MM.1S (cell line): ENCODE measurements around the gene ZNF483.

Source experiments
- DNase-seq: peaks from one replicate; pipeline ENCODE4 v3.0.0-alpha.2; 2015
- H2AFZ ChIP-seq: fragments of 300-600 bp; sonication (generic); 2 replicates; pipeline ENCODE4 v1.6.0; 2016; ENCODE audit warnings: antibody characterized with exemption, low read length
- H3F3A ChIP-seq: fragments of 300-600 bp; sonication (generic); 2 replicates; pipeline ENCODE4 v1.6.1; 2016; ENCODE audit warnings: mild to moderate bottlenecking, antibody characterized with exemption, low read length, moderate library complexity, mixed read lengths; ENCODE audit not compliant: insufficient read depth
- H3K27ac ChIP-seq: fragments of 300-600 bp; sonication (generic); 2 replicates; pipeline ENCODE4 v1.5.1; 2016; ENCODE audit warnings: mild to moderate bottlenecking, low read length
- H3K27me3 ChIP-seq: fragments of 300-600 bp; sonication (generic); replicated peaks from 2 replicates; pipeline ENCODE4 v1.6.0; 2016; ENCODE audit warnings: low read length; ENCODE audit not compliant: insufficient read depth
- H3K36me3 ChIP-seq: fragments of 300-600 bp; sonication (generic); replicated peaks from 2 replicates; pipeline ENCODE4 v1.6.1; 2016; ENCODE audit warnings: mild to moderate bottlenecking, low read length, mixed read lengths; ENCODE audit not compliant: insufficient read depth
- H3K4me1 ChIP-seq: fragments of 300-600 bp; sonication (generic); 2 replicates; pipeline ENCODE4 v1.6.1; 2016; ENCODE audit warnings: low read length, mixed read lengths
- H3K4me2 ChIP-seq: fragments of 300-600 bp; sonication (generic); 2 replicates; pipeline ENCODE4 v1.6.0; 2016; ENCODE audit warnings: low read depth, low read length
- H3K4me3 ChIP-seq: fragments of 300-600 bp; sonication (generic); 2 replicates; pipeline ENCODE4 v1.5.1; 2016; ENCODE audit warnings: low read length, mixed read lengths
- H3K79me2 ChIP-seq: fragments of 300-600 bp; sonication (generic); 2 replicates; pipeline ENCODE4 v1.6.1; 2016; ENCODE audit warnings: mixed run types, low read length, mixed read lengths
- H3K9ac ChIP-seq: fragments of 300-600 bp; sonication (generic); 2 replicates; pipeline ENCODE4 v1.6.1; 2016; ENCODE audit warnings: low read length, mixed read lengths
- H3K9me2 ChIP-seq: fragments of 300-600 bp; sonication (generic); replicated peaks from 2 replicates; pipeline ENCODE4 v1.6.1; 2016; ENCODE audit warnings: mild to moderate bottlenecking, low read length, mixed read lengths; ENCODE audit not compliant: insufficient read depth
- H3K9me3 ChIP-seq: fragments of 300-600 bp; sonication (generic); replicated peaks from 2 replicates; pipeline ENCODE4 v1.6.1; 2016; ENCODE audit warnings: mild to moderate bottlenecking, low read length, mixed read lengths; ENCODE audit not compliant: insufficient read depth
- H4K20me1 ChIP-seq: fragments of 300-600 bp; sonication (generic); 2 replicates; pipeline ENCODE4 v1.6.1; 2016; ENCODE audit warnings: mild to moderate bottlenecking, low read length, moderate library complexity, mixed read lengths; ENCODE audit not compliant: insufficient read depth
- EZH2 ChIP-seq: fragments of 300-600 bp; sonication (generic); optimal IDR thresholded peaks from 2 replicates; pipeline ENCODE3; 2017; ENCODE audit warnings: low read depth, mild to moderate bottlenecking, antibody characterized with exemption, low read length, mixed read lengths
- EZH2phosphoT487 ChIP-seq: fragments of 300-600 bp; sonication (generic); IDR thresholded peaks from 2 replicates; pipeline ENCODE4 v1.6.1; 2018; ENCODE audit warnings: antibody characterized with exemption, low read length
- TF ChIP-seq, protein P1 (sequence below): fragments of 300-600 bp; sonication (generic); IDR thresholded peaks from 2 replicates; pipeline ENCODE4 v1.5.1; 2016; ENCODE audit warnings: antibody characterized with exemption, low read length, mixed read lengths

Gene ZNF483

DNA sequence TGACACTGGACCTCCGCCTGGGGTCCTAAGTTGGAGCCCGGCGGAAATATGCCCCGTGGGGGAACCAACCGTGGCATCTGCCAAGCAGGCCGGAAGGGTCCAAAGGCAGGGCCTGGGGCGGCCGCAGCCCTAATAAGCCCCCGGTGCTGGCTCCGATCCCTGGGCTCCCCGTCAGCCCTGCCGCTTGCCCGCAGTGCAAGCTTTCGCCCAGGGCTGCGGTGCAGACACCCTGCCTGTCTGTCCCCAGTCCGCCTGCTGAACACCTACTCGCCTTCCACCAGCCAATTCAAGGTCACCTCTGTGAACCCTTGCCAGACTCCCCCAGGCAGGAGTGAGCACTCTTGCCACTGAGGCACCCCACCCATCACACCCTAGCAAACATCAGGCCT lies 75.0 kb downstream of the ZNF483 start:
- H3F3A ChIP-seq = no peaks in the 10 kb centered on the region
- no peaks in the 10 kb centered on the region for H3K36me3 ChIP-seq
- no peaks in the 10 kb centered on the region for H4K20me1 ChIP-seq
- H3K4me2 ChIP-seq = no peak overlapping the region
- H3K9ac ChIP-seq = no peak overlapping the region
- DNase-seq = no peak
- H3K27me3 ChIP-seq = peaks cover 11% of the 10 kb centered on the region
- no peak overlapping the region for H3K4me3 ChIP-seq
- H3K9me2 ChIP-seq = no peaks in the 10 kb centered on the region
- H3K9me3 ChIP-seq = no peaks in the 10 kb centered on the region
- H2AFZ ChIP-seq = no peak overlapping the region
- TF ChIP-seq EZH2 (no peak), EZH2phosphoT487 (no peak)
- TF ChIP-seq, protein P1, sequence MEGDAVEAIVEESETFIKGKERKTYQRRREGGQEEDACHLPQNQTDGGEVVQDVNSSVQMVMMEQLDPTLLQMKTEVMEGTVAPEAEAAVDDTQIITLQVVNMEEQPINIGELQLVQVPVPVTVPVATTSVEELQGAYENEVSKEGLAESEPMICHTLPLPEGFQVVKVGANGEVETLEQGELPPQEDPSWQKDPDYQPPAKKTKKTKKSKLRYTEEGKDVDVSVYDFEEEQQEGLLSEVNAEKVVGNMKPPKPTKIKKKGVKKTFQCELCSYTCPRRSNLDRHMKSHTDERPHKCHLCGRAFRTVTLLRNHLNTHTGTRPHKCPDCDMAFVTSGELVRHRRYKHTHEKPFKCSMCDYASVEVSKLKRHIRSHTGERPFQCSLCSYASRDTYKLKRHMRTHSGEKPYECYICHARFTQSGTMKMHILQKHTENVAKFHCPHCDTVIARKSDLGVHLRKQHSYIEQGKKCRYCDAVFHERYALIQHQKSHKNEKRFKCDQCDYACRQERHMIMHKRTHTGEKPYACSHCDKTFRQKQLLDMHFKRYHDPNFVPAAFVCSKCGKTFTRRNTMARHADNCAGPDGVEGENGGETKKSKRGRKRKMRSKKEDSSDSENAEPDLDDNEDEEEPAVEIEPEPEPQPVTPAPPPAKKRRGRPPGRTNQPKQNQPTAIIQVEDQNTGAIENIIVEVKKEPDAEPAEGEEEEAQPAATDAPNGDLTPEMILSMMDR = no peak
- no peak overlapping the region for H3K27ac ChIP-seq
- no peaks in the 10 kb centered on the region for H3K4me1 ChIP-seq
- H3K79me2 ChIP-seq = no peaks in the 10 kb centered on the region

DNA sequence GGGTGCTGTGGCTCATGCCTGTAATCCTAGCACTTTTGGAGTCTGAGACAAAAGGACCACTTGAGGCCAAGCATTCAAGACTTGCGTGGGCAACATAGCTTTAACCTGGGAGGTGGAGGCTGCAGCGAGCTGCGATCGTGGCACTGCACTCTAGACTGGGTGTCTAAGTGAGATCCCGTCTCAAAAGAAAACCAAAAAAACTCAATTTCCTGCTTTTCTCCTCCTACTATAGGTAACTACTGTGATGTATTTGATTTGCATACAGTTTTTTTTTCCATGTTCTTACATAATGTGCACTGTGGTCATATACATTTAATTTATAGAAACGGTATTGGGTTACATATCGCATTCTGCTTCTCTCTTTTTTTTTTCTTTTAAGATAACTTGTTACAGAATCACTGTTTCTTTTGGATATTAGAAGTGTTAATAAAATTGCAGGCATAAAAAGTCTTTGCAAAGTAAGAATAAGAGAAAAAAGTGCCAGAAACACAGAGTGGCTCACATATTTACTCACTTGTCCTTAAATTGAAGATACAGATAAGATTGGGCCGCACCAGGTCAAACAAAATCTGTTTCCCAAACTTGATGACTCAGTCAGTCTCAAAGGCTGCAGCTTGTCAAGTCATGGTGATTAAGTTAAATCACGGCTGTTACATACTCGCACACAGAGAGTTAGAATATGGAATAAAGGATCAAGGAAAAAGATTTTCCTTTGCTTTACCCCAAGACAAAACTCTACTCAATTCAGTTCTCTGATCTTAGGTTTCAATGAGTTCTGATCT lies 76.4 kb downstream of the ZNF483 start:
- H3K9me3 ChIP-seq = no peaks in the 10 kb centered on the region
- DNase-seq = no peak
- no peak overlapping the region for H3K4me2 ChIP-seq
- no peak overlapping the region for H2AFZ ChIP-seq
- H3K27me3 ChIP-seq = peaks cover 11% of the 10 kb centered on the region
- H3K4me3 ChIP-seq = no peak overlapping the region
- no peaks in the 10 kb centered on the region for H3F3A ChIP-seq
- H3K27ac ChIP-seq = no peak overlapping the region
- no peaks in the 10 kb centered on the region for H4K20me1 ChIP-seq
- H3K36me3 ChIP-seq = no peaks in the 10 kb centered on the region
- H3K79me2 ChIP-seq = no peaks in the 10 kb centered on the region
- H3K9ac ChIP-seq = no peak overlapping the region
- H3K9me2 ChIP-seq = no peaks in the 10 kb centered on the region
- no peaks in the 10 kb centered on the region for H3K4me1 ChIP-seq
- TF ChIP-seq EZH2phosphoT487 = no peak
- TF ChIP-seq, protein P1 = no peak
- no peak for TF ChIP-seq EZH2

DNA sequence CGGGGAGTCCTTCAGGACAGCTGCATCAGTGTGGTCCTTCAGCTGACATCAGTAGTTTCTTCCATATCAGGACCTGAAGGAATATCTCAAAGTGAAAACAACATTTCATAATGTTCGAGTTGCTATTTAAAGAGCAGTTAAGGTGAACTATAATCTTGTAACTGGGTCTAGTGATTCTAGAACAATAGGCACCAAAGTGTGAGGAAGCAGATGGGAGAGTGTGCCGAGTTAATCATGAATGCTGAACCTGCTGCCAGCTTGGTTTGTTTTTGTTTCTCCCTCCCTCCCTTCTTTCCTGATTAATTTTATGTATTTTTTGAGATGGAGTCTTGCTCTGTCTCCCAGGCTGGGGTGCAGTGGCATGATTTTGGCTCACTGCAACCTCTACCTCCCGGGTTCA lies 78.1 kb downstream of the ZNF483 start:
- no peak overlapping the region for H2AFZ ChIP-seq
- no peaks in the 10 kb centered on the region for H3K36me3 ChIP-seq
- H3K27me3 ChIP-seq = peaks cover 11% of the 10 kb centered on the region
- no peak overlapping the region for H3K4me2 ChIP-seq
- DNase-seq = no peak
- no peaks in the 10 kb centered on the region for H3F3A ChIP-seq
- no peak for TF ChIP-seq EZH2phosphoT487
- TF ChIP-seq EZH2 = no peak
- no peak overlapping the region for H3K4me3 ChIP-seq
- no peaks in the 10 kb centered on the region for H3K9me2 ChIP-seq
- H3K9ac ChIP-seq = no peak overlapping the region
- H4K20me1 ChIP-seq = no peaks in the 10 kb centered on the region
- no peaks in the 10 kb centered on the region for H3K79me2 ChIP-seq
- no peak overlapping the region for H3K27ac ChIP-seq
- H3K4me1 ChIP-seq = no peaks in the 10 kb centered on the region
- no peaks in the 10 kb centered on the region for H3K9me3 ChIP-seq

DNA sequence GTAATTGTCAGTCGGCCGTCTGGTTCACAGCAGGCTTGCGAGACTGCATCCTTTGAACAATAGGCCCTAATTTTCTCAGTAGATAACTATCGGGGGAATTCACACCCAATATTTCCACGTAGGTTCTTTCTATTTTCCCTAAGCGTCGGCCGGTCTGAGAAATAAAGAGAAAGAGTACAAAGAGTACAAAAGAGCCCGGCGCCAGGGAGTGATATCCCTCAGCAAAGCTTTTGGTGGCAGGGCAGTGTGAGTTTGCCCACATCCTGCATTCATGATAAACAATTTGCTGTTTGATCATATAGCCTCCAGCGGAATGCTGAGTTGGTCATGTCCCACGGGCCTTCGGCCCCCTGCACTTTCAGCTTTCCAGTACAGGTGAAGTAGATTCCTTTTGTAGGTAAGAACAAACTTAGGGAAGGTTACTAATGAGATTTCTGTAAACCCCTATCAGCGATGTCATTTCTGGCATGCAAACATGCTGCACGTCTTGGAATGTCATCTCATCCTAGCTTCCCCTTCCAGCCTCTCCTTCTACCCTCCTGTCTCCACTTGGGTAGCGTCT lies 79.2 kb downstream of the ZNF483 start:
- Histone ChIP-seq H3K4me1 (no peaks in the 10 kb centered on the region), H3K4me3 (no peak overlapping the region), H3K9me3 (no peaks in the 10 kb centered on the region), H3K79me2 (no peaks in the 10 kb centered on the region), H3K36me3 (no peaks in the 10 kb centered on the region), H3K9ac (no peak overlapping the region), H4K20me1 (no peaks in the 10 kb centered on the region), H2AFZ (no peak overlapping the region), H3K27ac (no peak overlapping the region), H3K27me3 (peaks cover 4% of the 10 kb centered on the region; the same call in 1 of the 2 replicates), H3K4me2 (no peak overlapping the region), H3K9me2 (no peaks in the 10 kb centered on the region), H3F3A (no peaks in the 10 kb centered on the region)
- DNase-seq = no peak
- TF ChIP-seq EZH2phosphoT487 = no peak
- TF ChIP-seq EZH2 = no peak
- TF ChIP-seq, protein P1 = no peak
